ENCODE results near the gene PTTG1IP. TPM values are rescaled to one million over a fixed set of nuclear protein-coding genes. Genes with fewer than 3 reads are reported as not detected.
A peak's percentile ranks its signal among the peaks of the same experiment; 100 is the strongest.

PTTG1IP gene, protein sequence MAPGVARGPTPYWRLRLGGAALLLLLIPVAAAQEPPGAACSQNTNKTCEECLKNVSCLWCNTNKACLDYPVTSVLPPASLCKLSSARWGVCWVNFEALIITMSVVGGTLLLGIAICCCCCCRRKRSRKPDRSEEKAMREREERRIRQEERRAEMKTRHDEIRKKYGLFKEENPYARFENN
- total RNA-seq = 58.6 and 62.9 TPM in 2 replicates
- total RNA-seq (2013) = 42.4 TPM
- 25.6 and 30.7 TPM in 2 replicates for polyA plus RNA-seq
- 33.1 and 34.5 TPM in 2 replicates for polyA minus RNA-seq

DNA sequence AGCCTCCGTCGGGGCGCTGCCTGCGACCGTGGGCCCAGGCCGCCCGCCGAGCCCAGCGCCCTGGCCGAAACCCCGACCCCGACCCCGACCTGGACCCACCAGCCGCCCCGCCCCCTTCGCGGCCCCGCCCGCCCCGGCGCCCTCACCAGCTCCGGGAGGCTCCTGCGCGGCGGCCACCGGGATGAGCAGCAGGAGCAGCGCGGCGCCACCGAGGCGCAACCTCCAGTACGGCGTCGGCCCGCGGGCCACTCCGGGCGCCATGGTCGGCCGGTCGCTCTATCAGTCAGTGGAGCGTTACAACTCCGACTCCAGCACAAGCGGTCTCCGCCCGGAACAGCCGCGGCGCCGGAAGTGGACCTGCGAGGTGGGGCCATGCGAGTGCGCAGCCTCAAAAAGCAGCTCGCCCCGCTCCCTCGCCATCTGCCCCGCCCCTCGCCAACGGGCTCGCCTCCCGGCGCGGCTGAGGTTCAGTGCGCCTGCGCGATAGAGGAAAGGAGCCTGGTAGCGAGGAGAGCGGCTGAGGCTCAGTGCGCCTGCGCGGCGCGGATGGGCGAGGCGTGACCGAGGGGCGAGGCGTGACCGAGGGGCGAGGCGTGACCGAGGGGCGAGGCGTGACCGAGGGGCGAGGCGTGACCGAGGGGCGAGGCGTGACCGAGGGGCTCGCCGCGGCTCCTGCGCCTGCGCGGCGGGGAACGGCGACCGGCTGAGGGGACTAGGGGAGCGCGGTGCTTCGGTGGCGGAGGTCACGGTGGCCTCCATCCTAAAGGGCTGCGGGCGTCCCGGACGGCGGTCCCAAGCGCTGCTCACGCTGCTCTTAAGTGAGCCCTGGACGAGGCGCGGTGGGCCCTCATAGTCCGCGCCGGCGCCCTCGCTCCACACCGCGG, at the start of gene PTTG1IP:
Gene PTTG1IP, minus strand, starts transcription at position 335 of the 884 bp plus-strand sequence. Its CDS starts 74 bp downstream, at position 261.
- POLR2A ChIA-PET = interaction anchor here (0.6 to 2.0 kb wide), 10 partner anchors 9 to 603 kb away, joined by 3 to 25 read pairs (median 4); partner anchors contain the start of gene UBE2G2
- peak within 1 kb of the TSS; percentile 73 to 92 (median 81) for H3K4me3 ChIP-seq (ENCODE audit: control extremely low read depth in 1 of 5, extremely low read depth in 1 of 5, insufficient read depth in 1 of 5, low read depth in 2 of 5, low read length in 4 of 5)

More for the DNA sequence above, at the start of gene PTTG1IP:
- Mint-ChIP-seq H3K9me3 (ENCODE audit: insufficient read depth) (no peaks in the 10 kb centered on the region), H3K27me3 (no peaks in the 10 kb centered on the region), H3K27ac (peak within 1 kb of the TSS; percentile 98), H3K4me1 (peaks cover 60% of the 10 kb centered on the region), H3K4me3 (peak within 1 kb of the TSS; percentile 92)
- ATAC-seq (ENCODE audit: low read depth) (peak; percentile 83), DNase-seq (peak; percentile 99)
- under 1% methylated on average over 121 of the region's 123 CpGs for WGBS (ENCODE audit: insufficient coverage)
- Histone ChIP-seq H3K27me3 (replicated peaks in 1 of 4; ENCODE audit: control extremely low read depth in 1 of 4, control insufficient read depth in 3 of 4, insufficient read depth in 4 of 4, low read length in 3 of 4) (no peaks in the 10 kb centered on the region), H4K20me1 (ENCODE audit: control insufficient read depth, insufficient read depth, low read length, poor library complexity, severe bottlenecking) (peaks cover 42% of the 10 kb centered on the region), H3K4me1 (ENCODE audit: control insufficient read depth in 2 of 2, insufficient read depth in 2 of 2, low read length in 2 of 2) (peaks cover 50 to 56% of the 10 kb centered on the region in 2 donors), H3K36me3 (replicated peaks in 1 of 2; ENCODE audit: control extremely low read depth in 1 of 2, control insufficient read depth in 1 of 2, extremely low read depth in 1 of 2, insufficient read depth in 2 of 2, low read length in 1 of 2) (peaks cover 0 to 2% of the 10 kb centered on the region in 2 experiments), H2AFZ (ENCODE audit: insufficient read depth, low read depth, low read length, poor library complexity, severe bottlenecking) (peak within 1 kb of the TSS; percentile 80), H3K27ac (ENCODE audit: low read length in 2 of 2) (peak within 1 kb of the TSS; percentile 80 to 93), H3K9me3 (ENCODE audit: control extremely low read depth in 1 of 3, control insufficient read depth in 2 of 3, insufficient read depth in 1 of 3, low read length in 2 of 3) (peaks cover 0 to 3% (median 0%) of the 10 kb centered on the region in 3 donors), H3K79me2 (ENCODE audit: control insufficient read depth, insufficient read depth, low read length) (peaks cover 50% of the 10 kb centered on the region), H3K9ac (ENCODE audit: low read length) (peak within 1 kb of the TSS; percentile 68), H3K4me2 (replicated peaks; ENCODE audit: low read depth, low read length, poor library complexity, severe bottlenecking) (peak within 1 kb of the TSS; percentile 98)
- TF ChIP-seq EZH2 (IDR thresholded peaks at IDR 0.05; ENCODE audit: borderline replicate concordance, insufficient read depth, low read depth, low read length, poor library complexity, severe bottlenecking) = no peak
- TF ChIP-seq, protein P1, sequence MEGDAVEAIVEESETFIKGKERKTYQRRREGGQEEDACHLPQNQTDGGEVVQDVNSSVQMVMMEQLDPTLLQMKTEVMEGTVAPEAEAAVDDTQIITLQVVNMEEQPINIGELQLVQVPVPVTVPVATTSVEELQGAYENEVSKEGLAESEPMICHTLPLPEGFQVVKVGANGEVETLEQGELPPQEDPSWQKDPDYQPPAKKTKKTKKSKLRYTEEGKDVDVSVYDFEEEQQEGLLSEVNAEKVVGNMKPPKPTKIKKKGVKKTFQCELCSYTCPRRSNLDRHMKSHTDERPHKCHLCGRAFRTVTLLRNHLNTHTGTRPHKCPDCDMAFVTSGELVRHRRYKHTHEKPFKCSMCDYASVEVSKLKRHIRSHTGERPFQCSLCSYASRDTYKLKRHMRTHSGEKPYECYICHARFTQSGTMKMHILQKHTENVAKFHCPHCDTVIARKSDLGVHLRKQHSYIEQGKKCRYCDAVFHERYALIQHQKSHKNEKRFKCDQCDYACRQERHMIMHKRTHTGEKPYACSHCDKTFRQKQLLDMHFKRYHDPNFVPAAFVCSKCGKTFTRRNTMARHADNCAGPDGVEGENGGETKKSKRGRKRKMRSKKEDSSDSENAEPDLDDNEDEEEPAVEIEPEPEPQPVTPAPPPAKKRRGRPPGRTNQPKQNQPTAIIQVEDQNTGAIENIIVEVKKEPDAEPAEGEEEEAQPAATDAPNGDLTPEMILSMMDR (IDR thresholded peaks at IDR 0.05) = no peak
- intact Hi-C loops (cut with micrococcal nuclease) = loop anchor here (1.0 to 10.0 kb wide), 6 partner anchors 8 to 859 kb away; partner anchors contain the start of genes TRAPPC10 and UBE2G2
- CTCF ChIA-PET = interaction anchor here (0.8 to 4.6 kb wide), 12 partner anchors 10 to 419 kb away, joined by 3 to 38 read pairs (median 5); partner anchors contain the start of gene UBE2G2
